Measurements from ENCODE around the gene COPS7A.

The COPS7A gene

GRCh38 chr12:6771091-6771495, 47.2 kb downstream of the COPS7A start:
- DNase-seq: no peak

GRCh38 chr12:6771509-6772330, 47.9 kb downstream of the COPS7A start:
- no peak for DNase-seq

GRCh38 chr12:6772331-6772695, 48.5 kb downstream of the COPS7A start, which contains the start of gene LAG3:
Gene LAG3, plus strand, starts transcription at chr12:6772520. Its CDS starts 333 bp downstream, at chr12:6772853.
- DNase-seq: peak in 1 of 5 donors; percentile 33

GRCh38 chr12:6772726-6773589, 49.1 kb downstream of the COPS7A start:
- DNase-seq: no peak

- no peak for DNase-seq
Observed at GRCh38 chr12:6773590-6774351, 49.9 kb downstream of the COPS7A start.

GRCh38 chr12:6774499-6775062, 50.7 kb downstream of the COPS7A start:
- DNase-seq: peak in 1 of 5 donors; percentile 24

GRCh38 chr12:6775185-6776174, 51.6 kb downstream of the COPS7A start:
- DNase-seq: no peak

- DNase-seq: no peak
Observed at GRCh38 chr12:6777386-6777785, 53.5 kb downstream of the COPS7A start.

GRCh38 chr12:6778217-6778573, 54.3 kb downstream of the COPS7A start:
- DNase-seq: no peak

GRCh38 chr12:6778574-6779550, 55.0 kb downstream of the COPS7A start:
- DNase-seq: peak; percentile 77 to 87 (median 86)

GRCh38 chr12:6779708-6780432, 56.0 kb downstream of the COPS7A start:
- DNase-seq: no peak

- no peak for DNase-seq
Observed at GRCh38 chr12:6780573-6780972, 56.7 kb downstream of the COPS7A start.
